ENCODE results near the gene MALRD1.

- TF ChIP-seq CTCF (IDR thresholded peaks at IDR 0.05; ENCODE audit: low read length) (no peak), EZH2 (IDR thresholded peaks at IDR 0.05; ENCODE audit: borderline replicate concordance, low read length) (no peak)
These were observed 713.4 kb downstream of the MALRD1 start for GRCh38 chr10:19762026-19762425.

Data from OCI-LY1 (cell line).